ENCODE results near the gene PTPN20. TPM values are rescaled to one million over a fixed set of nuclear protein-coding genes. Genes with fewer than 3 reads are reported as not detected.

PTPN20 gene
- total RNA-seq, 2 donors from 2014 or later: 2.1 to 6.6 TPM

GRCh38 chr10:46999217-46999616, 88.0 kb downstream of the PTPN20 start:
- H3K36me3 ChIP-seq: no peaks in the 10 kb centered on the region
- H3K27me3 ChIP-seq (replicated peaks; ENCODE audit: insufficient read depth): no peaks in the 10 kb centered on the region
- H3K4me1 ChIP-seq (ENCODE audit: control insufficient read depth in 1 of 2, low read depth in 2 of 2): peaks cover 5 to 22% of the 10 kb centered on the region in 2 donors
- H3K4me3 ChIP-seq: no peak overlapping the region
- H3K27ac ChIP-seq: no peak overlapping the region
- no peaks in the 10 kb centered on the region for H3K9me3 ChIP-seq
- no peak for TF ChIP-seq CTCF (IDR thresholded peaks at IDR 0.05)
- ATAC-seq (ENCODE audit: insufficient number of reproducible peaks, low FRiP score, low read depth) (no peak), DNase-seq (ENCODE audit: low spot score) (no peak)

DNA sequence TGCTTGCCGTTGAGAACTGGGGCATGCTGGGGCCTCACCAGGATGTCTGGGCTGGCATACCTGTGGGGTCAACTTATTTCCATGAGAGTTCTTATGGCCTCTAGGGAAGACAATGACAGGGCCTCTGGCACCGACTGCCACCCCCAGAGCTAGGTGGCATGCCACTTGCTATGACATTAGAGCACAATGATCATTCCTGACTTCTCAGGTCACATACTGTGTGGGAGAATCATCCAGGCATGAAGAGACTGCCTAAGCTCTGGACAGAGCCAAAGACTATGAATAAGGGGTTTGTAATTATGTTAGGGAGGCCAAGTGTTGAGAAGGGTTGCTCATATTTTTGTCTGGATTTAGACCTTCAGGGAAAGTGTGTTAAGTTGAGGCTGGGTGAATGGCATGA, 97.5 kb downstream of the PTPN20 start:
- no peak for TF ChIP-seq CTCF (IDR thresholded peaks at IDR 0.05)
- DNase-seq (ENCODE audit: low spot score) (no peak), ATAC-seq (ENCODE audit: insufficient number of reproducible peaks, low FRiP score, low read depth) (no peak)

GRCh38 chr10:47009215-47009838, 98.1 kb downstream of the PTPN20 start:
- Histone ChIP-seq H3K36me3 (no peaks in the 10 kb centered on the region), H3K27me3 (replicated peaks; ENCODE audit: insufficient read depth) (no peaks in the 10 kb centered on the region), H3K9me3 (no peaks in the 10 kb centered on the region), H3K4me3 (no peak overlapping the region), H3K4me1 (ENCODE audit: control insufficient read depth in 1 of 2, low read depth in 2 of 2) (no peaks in the 10 kb centered on the region), H3K27ac (no peak overlapping the region)
- no peak for TF ChIP-seq CTCF (IDR thresholded peaks at IDR 0.05)
- no peak for ATAC-seq (ENCODE audit: insufficient number of reproducible peaks, low FRiP score, low read depth)
- DNase-seq (ENCODE audit: low spot score): no peak

More for the DNA sequence above, 97.5 kb downstream of the PTPN20 start:
- Histone ChIP-seq H3K4me3 (no peak overlapping the region), H3K9me3 (no peaks in the 10 kb centered on the region), H3K27ac (no peak overlapping the region), H3K27me3 (replicated peaks; ENCODE audit: insufficient read depth) (no peaks in the 10 kb centered on the region), H3K4me1 (ENCODE audit: control insufficient read depth in 1 of 2, low read depth in 2 of 2) (no peaks in the 10 kb centered on the region), H3K36me3 (no peaks in the 10 kb centered on the region)

GRCh38 chr10:47010036-47010435, 98.8 kb downstream of the PTPN20 start:
- no peaks in the 10 kb centered on the region for H3K27me3 ChIP-seq (replicated peaks; ENCODE audit: insufficient read depth)
- H3K4me1 ChIP-seq (ENCODE audit: control insufficient read depth in 1 of 2, low read depth in 2 of 2): no peaks in the 10 kb centered on the region
- no peak overlapping the region for H3K27ac ChIP-seq
- H3K9me3 ChIP-seq: no peaks in the 10 kb centered on the region
- DNase-seq (ENCODE audit: low spot score) (no peak), ATAC-seq (ENCODE audit: insufficient number of reproducible peaks, low FRiP score, low read depth) (no peak)
- TF ChIP-seq CTCF (IDR thresholded peaks at IDR 0.05): no peak
- no peak overlapping the region for H3K4me3 ChIP-seq
- H3K36me3 ChIP-seq: no peaks in the 10 kb centered on the region

GRCh38 chr10:47012214-47012613, 101.0 kb downstream of the PTPN20 start:
- Histone ChIP-seq H3K4me3 (no peak overlapping the region), H3K27me3 (replicated peaks; ENCODE audit: insufficient read depth) (no peaks in the 10 kb centered on the region), H3K27ac (no peak overlapping the region), H3K36me3 (no peaks in the 10 kb centered on the region), H3K4me1 (ENCODE audit: control insufficient read depth in 1 of 2, low read depth in 2 of 2) (no peaks in the 10 kb centered on the region), H3K9me3 (no peaks in the 10 kb centered on the region)
- no peak for ATAC-seq (ENCODE audit: insufficient number of reproducible peaks, low FRiP score, low read depth)
- no peak for DNase-seq (ENCODE audit: low spot score)
- TF ChIP-seq CTCF (IDR thresholded peaks at IDR 0.05): no peak
